PFSK-1 (cell line): ENCODE data around the gene CELF1.
A peak's percentile ranks its signal among the peaks of the same experiment; 100 is the strongest.

Experiments used
- REST ChIP-seq, 2 experiments: IDR thresholded peaks; 2 replicates each; pipeline versions ENCODE4 v1.6.1 to v1.8.0; 2011 to 2012; ENCODE audit warnings: low read depth in 2 of 2, low read length in 2 of 2, control low read depth in 1 of 2, inconsistent platforms in 1 of 2, mild to moderate bottlenecking in 1 of 2, moderate library complexity in 1 of 2; ENCODE audit not compliant: insufficient read depth in 1 of 2
- SIN3A ChIP-seq: IDR thresholded peaks from 2 replicates; pipeline ENCODE4 v1.6.1; 2012; ENCODE audit warnings: mild to moderate bottlenecking, low read length, moderate library complexity, borderline replicate concordance; ENCODE audit not compliant: insufficient read depth
- TAF1 ChIP-seq: IDR thresholded peaks from 2 replicates; pipeline ENCODE4 v1.6.1; 2012; ENCODE audit warnings: low read length, control low read depth, borderline replicate concordance; ENCODE audit not compliant: insufficient read depth

GRCh38 chr11:47565340-47566148, 12.6 kb upstream of the CELF1 start, which contains the start of gene PTPMT1:
- TF ChIP-seq REST (IDR thresholded peaks at IDR 0.05; ENCODE audit: insufficient read depth in 1 of 2, low read depth in 2 of 2, low read length in 2 of 2), result no peak
- peak; percentile 79; the same call in 1 of the 2 replicates for TF ChIP-seq SIN3A
- 0 out of 2 replicates have a peak, but pooled peaks have one; percentile 71 for TF ChIP-seq TAF1
